Esophagus squamous epithelium (tissue), 5 donors: Measurements from ENCODE around the gene PSD2. TPM values are rescaled to one million over a fixed set of nuclear protein-coding genes. Genes with fewer than 3 reads are reported as not detected.

Source experiments
- DNase-seq: peaks from one replicate; lab custom pipeline; 2025; lab: John Stamatoyannopoulos, UW
- H3K27ac ChIP-seq, 4 donors: fragments of 200-600 bp; sonication (generic); one replicate each; pipeline ENCODE4 v1.5.1; 2016 to 2019; ENCODE audit warnings: mild to moderate bottlenecking in 1 of 4
- H3K27me3 ChIP-seq, 4 donors: fragments of 200-600 bp; sonication (generic); 1 replicate in 3 of 4; 2 replicates in 1 of 4; pipeline versions ENCODE4 v1.5.1 to v1.6.0; 2017 to 2021; ENCODE audit warnings: antibody characterized with exemption in 1 of 4
- H3K36me3 ChIP-seq, 3 donors: fragments of 200-600 bp; sonication (generic); one replicate each; pipeline ENCODE4 v1.5.1; 2016 to 2019
- H3K4me1 ChIP-seq, 3 donors: fragments of 200-600 bp; sonication (generic); one replicate each; pipeline ENCODE4 v1.5.1; 2017 to 2019
- H3K4me3 ChIP-seq, 4 donors: fragments of 200-600 bp; sonication (generic); 1 replicate in 3 of 4; 2 replicates in 1 of 4; pipeline ENCODE4 v1.5.1; 2016 to 2019; ENCODE audit warnings: mild to moderate bottlenecking in 2 of 4, moderate library complexity in 1 of 4
- H3K9me3 ChIP-seq, 3 donors: fragments of 200-600 bp; sonication (generic); one replicate each; pipeline ENCODE4 v1.5.1; 2016 to 2019
- POLR2A ChIP-seq, 4 donors: fragments of 450-650 bp; IDR thresholded peaks; one replicate each; pipeline ENCODE4 v1.6.1; 2017; ENCODE audit warnings: antibody characterized with exemption in 4 of 4, mild to moderate bottlenecking in 4 of 4, moderate library complexity in 3 of 4
- WGBS, 2 donors: methylation state at CpG; one replicate each; pipeline ENCODE4 v1.1.5; 2018; 5-methylcytosine and 5-hydroxymethylcytosine counted together
- intact Hi-C: fragments of 100-400 bp; cut with DNase I; formaldehyde crosslinking; loops from one replicate; pipeline ENCODE4 v1.15.0; 2022
- total RNA-seq, 4 donors: library from RNA; depleted of rRNA; stranded (reverse); fragments of >200 nt; gene quantifications; one replicate each; pipeline ENCODE4 v1.1.0, GENCODE V29; 2016
- TF ChIP-seq, protein P1 (sequence below), 6 experiments: fragments of 450-650 bp in 4 of 6; fragments of 200-600 bp in 2 of 6; sonication (generic) in 2 of 6; IDR thresholded peaks; one replicate each; pipeline ENCODE4 v1.5.1; 2016 to 2019; ENCODE audit warnings: antibody characterized with exemption in 6 of 6, mild to moderate bottlenecking in 4 of 6, moderate library complexity in 4 of 6
- donor health status: DM: yes; HTN: yes; CAD: no.

The PSD2 gene
- total RNA-seq, 4 donors from 2014 or later, result not detected

GRCh38 chr5:139833525-139833924, 37.9 kb downstream of the PSD2 start:
- 50 to 51% methylated on average over 3 of the region's 3 CpGs for WGBS, 2 donors
- H3K27me3 ChIP-seq, result peaks cover 0 to 40% (median 0%) of the 10 kb centered on the region in 4 donors

DNA sequence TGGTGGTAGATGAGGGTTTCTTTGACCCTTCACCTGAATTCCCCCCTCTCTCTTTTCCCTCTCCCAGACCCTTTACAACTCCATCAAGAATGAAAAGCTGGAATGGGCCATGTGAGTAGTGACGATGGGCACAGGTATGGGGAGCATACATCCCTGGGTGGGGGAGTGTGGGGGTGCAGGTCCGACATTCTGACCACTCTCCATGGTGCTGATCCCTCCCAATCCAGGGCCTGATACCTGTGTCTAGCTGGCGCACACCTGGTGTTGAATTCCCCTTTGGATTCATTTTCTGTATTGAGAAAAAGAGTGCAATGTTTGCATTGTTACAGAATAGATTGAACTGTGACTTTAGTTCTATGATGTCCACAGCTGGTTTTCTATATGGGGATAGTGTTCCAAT, 40.0 kb downstream of the PSD2 start:
- Histone ChIP-seq H3K4me3 (no peak overlapping the region), H3K9me3 (no peaks in the 10 kb centered on the region), H3K36me3 (no peaks in the 10 kb centered on the region), H3K27ac (no peak overlapping the region), H3K4me1 (no peaks in the 10 kb centered on the region), H3K27me3 (peaks cover 0 to 40% (median 0%) of the 10 kb centered on the region in 4 donors)
- DNase-seq, result no peak
- intact Hi-C loops, result no loop called here
- TF ChIP-seq POLR2A (IDR thresholded peaks at IDR 0.05), result no peak
- TF ChIP-seq, protein P1, sequence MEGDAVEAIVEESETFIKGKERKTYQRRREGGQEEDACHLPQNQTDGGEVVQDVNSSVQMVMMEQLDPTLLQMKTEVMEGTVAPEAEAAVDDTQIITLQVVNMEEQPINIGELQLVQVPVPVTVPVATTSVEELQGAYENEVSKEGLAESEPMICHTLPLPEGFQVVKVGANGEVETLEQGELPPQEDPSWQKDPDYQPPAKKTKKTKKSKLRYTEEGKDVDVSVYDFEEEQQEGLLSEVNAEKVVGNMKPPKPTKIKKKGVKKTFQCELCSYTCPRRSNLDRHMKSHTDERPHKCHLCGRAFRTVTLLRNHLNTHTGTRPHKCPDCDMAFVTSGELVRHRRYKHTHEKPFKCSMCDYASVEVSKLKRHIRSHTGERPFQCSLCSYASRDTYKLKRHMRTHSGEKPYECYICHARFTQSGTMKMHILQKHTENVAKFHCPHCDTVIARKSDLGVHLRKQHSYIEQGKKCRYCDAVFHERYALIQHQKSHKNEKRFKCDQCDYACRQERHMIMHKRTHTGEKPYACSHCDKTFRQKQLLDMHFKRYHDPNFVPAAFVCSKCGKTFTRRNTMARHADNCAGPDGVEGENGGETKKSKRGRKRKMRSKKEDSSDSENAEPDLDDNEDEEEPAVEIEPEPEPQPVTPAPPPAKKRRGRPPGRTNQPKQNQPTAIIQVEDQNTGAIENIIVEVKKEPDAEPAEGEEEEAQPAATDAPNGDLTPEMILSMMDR (IDR thresholded peaks at IDR 0.05), result no peak
- WGBS, 2 donors, result 32 to 53% methylated on average over 2 to 3 of the region's 3 CpGs

More at GRCh38 chr5:139833525-139833924, 37.9 kb downstream of the PSD2 start:
- H3K36me3 ChIP-seq, result no peaks in the 10 kb centered on the region
- no peak overlapping the region for H3K27ac ChIP-seq
- intact Hi-C loops, result no loop called here
- no peak overlapping the region for H3K4me3 ChIP-seq
- H3K4me1 ChIP-seq, result no peaks in the 10 kb centered on the region
- H3K9me3 ChIP-seq, result no peaks in the 10 kb centered on the region
- TF ChIP-seq POLR2A (IDR thresholded peaks at IDR 0.05), result no peak
- TF ChIP-seq, protein P1 (IDR thresholded peaks at IDR 0.05), result no peak
- no peak for DNase-seq

DNA sequence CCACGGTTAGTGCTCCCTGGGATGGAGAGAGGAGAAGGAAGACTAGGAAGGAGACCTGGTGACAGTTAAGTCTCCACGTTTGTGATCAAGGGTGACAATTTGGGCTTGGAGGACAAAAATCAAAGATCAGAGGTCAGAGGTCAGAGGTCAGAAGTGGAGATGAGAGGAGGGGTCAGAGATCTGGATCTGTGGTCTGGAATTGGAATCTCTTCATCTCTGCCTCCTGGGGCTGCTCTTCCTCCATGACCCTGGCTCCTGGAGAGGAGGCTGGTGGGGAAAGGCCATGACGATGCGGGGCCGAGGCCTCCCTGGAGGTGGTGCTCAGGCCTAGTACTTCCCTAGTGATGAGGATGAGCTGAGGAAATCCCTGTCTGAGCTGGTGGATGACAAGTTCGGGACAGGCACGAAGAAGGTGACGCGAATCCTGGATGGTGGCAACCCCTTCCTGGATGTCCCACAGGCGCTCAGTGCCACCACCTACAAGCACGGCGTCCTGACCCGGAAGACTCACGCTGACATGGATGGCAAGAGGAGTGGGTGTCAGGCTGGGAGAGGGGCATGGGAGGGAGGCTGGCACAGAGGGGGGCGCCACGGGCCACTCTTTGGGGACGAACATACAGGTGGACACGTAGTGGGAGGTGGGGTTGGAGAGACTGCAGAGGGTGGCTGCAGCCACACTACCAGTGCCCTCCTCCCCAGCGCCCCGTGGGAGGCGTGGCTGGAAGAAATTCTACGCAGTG, 41.0 kb downstream of the PSD2 start:
- no peaks in the 10 kb centered on the region for H3K36me3 ChIP-seq
- no peaks in the 10 kb centered on the region for H3K4me1 ChIP-seq
- WGBS, 2 donors, result 92 to 95% methylated on average over 19 to 21 of the region's 22 CpGs
- TF ChIP-seq, protein P1 (IDR thresholded peaks at IDR 0.05), result no peak
- no peak for TF ChIP-seq POLR2A (IDR thresholded peaks at IDR 0.05)
- DNase-seq, result no peak
- intact Hi-C loops, result no loop called here
- peaks cover 0 to 39% (median 0%) of the 10 kb centered on the region in 4 donors for H3K27me3 ChIP-seq
- H3K27ac ChIP-seq, result no peak overlapping the region
- no peaks in the 10 kb centered on the region for H3K9me3 ChIP-seq
- no peak overlapping the region for H3K4me3 ChIP-seq

DNA sequence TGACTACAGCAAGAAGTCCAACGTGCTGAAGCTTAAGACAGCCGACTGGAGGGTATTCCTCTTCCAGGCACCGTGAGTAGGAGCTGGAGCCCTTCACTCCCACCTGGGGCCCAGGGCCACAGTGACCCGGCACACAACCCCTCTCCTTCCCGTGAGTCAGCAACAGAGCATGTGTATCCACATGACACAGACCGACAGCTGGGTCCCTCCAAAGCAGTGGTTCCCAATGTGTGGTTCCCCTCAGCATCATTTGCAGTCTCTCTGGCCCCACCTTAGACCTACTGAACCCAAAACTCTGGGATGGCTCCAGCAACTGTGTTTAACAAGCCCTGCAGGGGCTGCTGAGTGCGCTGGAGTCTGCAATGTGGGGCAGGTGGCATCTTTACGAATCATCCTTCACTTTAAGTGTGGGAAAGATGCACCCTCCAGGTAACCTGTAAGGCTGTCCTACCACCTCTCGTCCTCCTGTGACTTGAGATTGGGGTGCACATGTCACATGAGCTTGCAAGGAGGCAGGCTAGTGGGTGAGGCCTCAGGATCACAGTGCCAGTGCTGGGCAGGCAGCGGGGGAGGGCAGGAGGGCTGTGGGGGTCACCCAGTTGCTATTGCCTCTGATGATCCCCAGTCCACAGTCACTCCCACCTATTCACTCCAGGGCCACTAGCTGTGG, 42.2 kb downstream of the PSD2 start:
- WGBS, 2 donors, result 81 to 88% methylated on average over 7 to 9 of the region's 10 CpGs
- no peaks in the 10 kb centered on the region for H3K36me3 ChIP-seq
- no peak for DNase-seq
- no peak overlapping the region for H3K27ac ChIP-seq
- peaks cover 0 to 27% (median 0%) of the 10 kb centered on the region in 4 donors for H3K27me3 ChIP-seq
- TF ChIP-seq POLR2A (IDR thresholded peaks at IDR 0.05), result no peak
- TF ChIP-seq, protein P1 (IDR thresholded peaks at IDR 0.05), result no peak
- intact Hi-C loops, result no loop called here
- H3K4me1 ChIP-seq, result no peaks in the 10 kb centered on the region
- no peak overlapping the region for H3K4me3 ChIP-seq
- H3K9me3 ChIP-seq, result no peaks in the 10 kb centered on the region
